HEK293 (cell line): Measurements from ENCODE around the gene PPP2R2D.

Experiments used
- CTCF ChIP-seq: fragments of 450-650 bp; formaldehyde crosslinking; IDR thresholded peaks from 2 replicates; pipeline ENCODE4 v1.5.1; 2016; ENCODE audit warnings: missing biosample characterization, missing genetic modification characterization
- GLI2 ChIP-seq: fragments of 450-650 bp; formaldehyde crosslinking; IDR thresholded peaks from 2 replicates; pipeline ENCODE4; 2017; ENCODE audit warnings: missing biosample characterization, missing genetic modification characterization, low read depth, borderline replicate concordance
- PRDM4 ChIP-seq: fragments of 450-650 bp; formaldehyde crosslinking; IDR thresholded peaks from 2 replicates; pipeline ENCODE4 v1.5.1; 2017; ENCODE audit warnings: missing biosample characterization, missing genetic modification characterization
- YY1 ChIP-seq: fragments of 450-650 bp; formaldehyde crosslinking; IDR thresholded peaks from 2 replicates; pipeline ENCODE4 v1.5.1; 2018; ENCODE audit warnings: missing biosample characterization, missing genetic modification characterization
- ZNF121 ChIP-seq: fragments of 450-650 bp; formaldehyde crosslinking; IDR thresholded peaks from 2 replicates; pipeline ENCODE4 v1.5.1; 2016; ENCODE audit warnings: missing biosample characterization, missing genetic modification characterization
- ZNF23 ChIP-seq: fragments of 450-650 bp; formaldehyde crosslinking; IDR thresholded peaks from 2 replicates; pipeline ENCODE4 v1.5.1; 2016; ENCODE audit warnings: missing biosample characterization, missing genetic modification characterization, borderline replicate concordance
- ZNF350 ChIP-seq: fragments of 450-650 bp; formaldehyde crosslinking; IDR thresholded peaks from 2 replicates; pipeline ENCODE4 v1.5.0; 2017; ENCODE audit warnings: missing biosample characterization, mild to moderate bottlenecking, missing genetic modification characterization
- ZNF629 ChIP-seq: fragments of 450-650 bp; formaldehyde crosslinking; IDR thresholded peaks from 2 replicates; pipeline ENCODE4 v1.5.1; 2017; ENCODE audit warnings: missing biosample characterization, missing genetic modification characterization
- ZNF639 ChIP-seq: fragments of 450-650 bp; formaldehyde crosslinking; IDR thresholded peaks from 2 replicates; pipeline ENCODE4 v1.5.1; 2016; ENCODE audit warnings: missing biosample characterization, missing genetic modification characterization
- ZNF701 ChIP-seq: fragments of 450-650 bp; formaldehyde crosslinking; IDR thresholded peaks from 2 replicates; pipeline ENCODE4 v1.5.1; 2016; ENCODE audit warnings: missing biosample characterization, missing genetic modification characterization
- TF ChIP-seq, protein P1 (sequence below): fragments of 450-650 bp; formaldehyde crosslinking; IDR thresholded peaks from 2 replicates; pipeline ENCODE4 v1.5.1; 2016; ENCODE audit warnings: missing biosample characterization, missing genetic modification characterization

GRCh38 chr10:131960631-131961046 is 59.8 kb downstream of the PPP2R2D start:
- no peak for TF ChIP-seq CTCF (tag by site-specific recombination)
- no peak for TF ChIP-seq ZNF23
- no peak for TF ChIP-seq ZNF639 (tag by site-specific recombination)
- TF ChIP-seq, protein P1, sequence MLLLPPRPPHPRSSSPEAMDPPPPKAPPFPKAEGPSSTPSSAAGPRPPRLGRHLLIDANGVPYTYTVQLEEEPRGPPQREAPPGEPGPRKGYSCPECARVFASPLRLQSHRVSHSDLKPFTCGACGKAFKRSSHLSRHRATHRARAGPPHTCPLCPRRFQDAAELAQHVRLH (tag by site-specific recombination), result no peak
- no peak for TF ChIP-seq YY1 (tag by site-specific recombination)
- TF ChIP-seq ZNF121 (tag by site-specific recombination), result no peak
- TF ChIP-seq ZNF701, result no peak
- TF ChIP-seq GLI2 (tag by site-specific recombination), result no peak
- no peak for TF ChIP-seq ZNF629
- TF ChIP-seq PRDM4 (tag by site-specific recombination), result no peak
- no peak for TF ChIP-seq ZNF350 (tag by site-specific recombination)
